Tibial nerve (tissue), 4 donors: Measurements from ENCODE around the gene CTRB2.

Experiments
- CTCF ChIP-seq, 5 experiments: fragments of 200-600 bp in 3 of 5; fragments of 450-650 bp in 2 of 5; sonication (generic) in 3 of 5; IDR thresholded peaks; one replicate each; pipeline ENCODE4 v1.5.1; 2016 to 2019; ENCODE audit warnings: antibody characterized with exemption in 5 of 5, mild to moderate bottlenecking in 3 of 5, moderate library complexity in 2 of 5
- EP300 ChIP-seq, 2 donors: sonication (generic); formaldehyde crosslinking; IDR thresholded peaks; one replicate each; pipeline ENCODE4 v1.6.1; 2017; ENCODE audit warnings: antibody characterized with exemption in 2 of 2, mild to moderate bottlenecking in 1 of 2
- POLR2A ChIP-seq, 2 donors: fragments of 450-650 bp; IDR thresholded peaks; one replicate each; pipeline ENCODE4 v1.6.1; 2017; ENCODE audit warnings: antibody characterized with exemption in 2 of 2, mild to moderate bottlenecking in 2 of 2, moderate library complexity in 2 of 2

GRCh38 chr16:75236232-75236631 lies 29.3 kb upstream of the CTRB2 start:
- TF ChIP-seq CTCF (IDR thresholded peaks at IDR 0.05) (no peak), EP300 (IDR thresholded peaks at IDR 0.05) (no peak), POLR2A (IDR thresholded peaks at IDR 0.05) (no peak)
